Astrocyte of the spinal cord (primary cell): ENCODE results near the gene AMTN.
A peak's percentile ranks its signal among the peaks of the same experiment; 100 is the strongest.
"Not testable (repeated sequence)": the region's sequence is repeated elsewhere in the genome, so short reads cannot be mapped to it uniquely, and the experiment has no call there.

Experiments used
- DNase-seq: peaks from one replicate; pipeline ENCODE4 v3.0.0; 2011; ENCODE audit warnings: low read depth, low spot score
- H3K4me3 ChIP-seq: 2 replicates; pipeline ENCODE4 v1.5.1; 2011; ENCODE audit warnings: low read depth, mild to moderate bottlenecking, low read length, moderate library complexity
- CTCF ChIP-seq: IDR thresholded peaks from 2 replicates; pipeline ENCODE4 v1.5.1; 2012; ENCODE audit warnings: low read depth, mild to moderate bottlenecking, low read length, inconsistent platforms
- in situ Hi-C: cut with HindIII; loops from 2 replicates; pipeline ENCODE4 v1.10.0; 2017; ENCODE audit warnings: low sequenced_read_pairs

Gene AMTN

DNA sequence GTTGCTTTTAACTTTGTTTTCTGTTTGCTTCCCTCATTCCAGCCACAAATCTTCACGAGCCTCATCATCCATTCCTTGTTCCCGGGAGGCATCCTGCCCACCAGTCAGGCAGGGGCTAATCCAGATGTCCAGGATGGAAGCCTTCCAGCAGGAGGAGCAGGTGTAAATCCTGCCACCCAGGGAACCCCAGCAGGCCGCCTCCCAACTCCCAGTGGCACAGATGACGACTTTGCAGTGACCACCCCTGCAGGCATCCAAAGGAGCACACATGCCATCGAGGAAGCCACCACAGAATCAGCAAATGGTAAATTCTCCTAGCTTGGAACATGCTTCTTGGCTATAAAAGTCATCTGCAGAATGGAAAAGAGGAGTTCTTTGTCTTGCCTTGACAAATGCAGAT, 12.6 kb downstream of the AMTN start:
- in situ Hi-C loops = no loop called here
- no peak for TF ChIP-seq CTCF
- H3K4me3 ChIP-seq = no peak overlapping the region
- DNase-seq = no peak

- no peak for TF ChIP-seq CTCF
- in situ Hi-C loops = no loop called here
Measured at GRCh38 chr4:70531981-70532380, 13.6 kb downstream of the AMTN start.

GRCh38 chr4:70533211-70533610, 14.8 kb downstream of the AMTN start:
- no peak for DNase-seq
- in situ Hi-C loops = no loop called here
- H3K4me3 ChIP-seq = no peak overlapping the region
- TF ChIP-seq CTCF = no peak

More at GRCh38 chr4:70531981-70532380, 13.6 kb downstream of the AMTN start:
- no peak for DNase-seq
- H3K4me3 ChIP-seq = no peak overlapping the region

GRCh38 chr4:70533791-70534190, 15.4 kb downstream of the AMTN start:
- in situ Hi-C loops = no loop called here
- no peak overlapping the region for H3K4me3 ChIP-seq
- no peak for DNase-seq
- TF ChIP-seq CTCF = no peak

DNA sequence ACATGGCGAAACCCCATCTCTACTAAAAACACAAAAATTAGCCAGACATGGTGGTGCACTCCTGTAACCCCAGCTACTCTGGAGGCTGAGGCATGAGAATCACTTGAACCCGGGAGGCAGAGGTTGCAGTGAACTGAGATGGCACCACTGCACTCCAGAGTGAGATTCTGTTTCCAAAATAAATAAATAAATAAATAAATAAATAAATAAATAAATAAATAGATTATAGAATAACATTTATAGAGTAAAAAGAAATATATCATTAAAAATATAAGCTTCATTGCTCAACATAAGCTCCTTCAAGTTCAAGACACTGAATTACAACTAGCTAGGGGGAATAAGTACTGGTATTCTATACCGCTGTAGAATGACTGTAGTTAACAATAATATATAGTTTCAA, 16.5 kb downstream of the AMTN start:
- DNase-seq, H3K4me3 ChIP-seq, in situ Hi-C loops: not testable (repeated sequence)

DNA sequence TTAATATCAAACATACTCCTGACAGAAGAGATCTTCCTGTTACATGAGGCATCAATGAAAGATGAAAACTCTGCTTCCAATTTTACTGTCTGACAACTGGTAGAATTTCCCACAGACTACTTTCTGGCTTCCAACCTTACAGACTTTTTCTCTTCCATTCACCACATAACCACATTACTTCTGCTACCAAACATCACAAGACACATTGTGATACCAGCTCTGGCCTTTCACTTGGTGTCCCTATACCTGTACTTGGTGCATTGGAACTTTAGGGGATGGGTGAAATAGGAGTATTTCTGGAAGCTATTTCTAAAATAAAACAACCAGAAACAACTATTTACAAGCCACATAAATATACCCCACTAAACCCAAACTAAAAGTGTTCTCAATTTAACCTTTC, 20.5 kb downstream of the AMTN start:
- no peak overlapping the region for H3K4me3 ChIP-seq
- no peak for TF ChIP-seq CTCF
- in situ Hi-C loops = no loop called here

GRCh38 chr4:70544279-70544868, 26.0 kb downstream of the AMTN start:
- in situ Hi-C loops = no loop called here
- peak; percentile 9 for DNase-seq
- TF ChIP-seq CTCF = peak; percentile 67
- H3K4me3 ChIP-seq = no peak overlapping the region

More for the DNA sequence above, 20.5 kb downstream of the AMTN start:
- DNase-seq = no peak
